H9 (cell line): ENCODE data around the gene UQCRC2. TPM values are rescaled to one million over a fixed set of nuclear protein-coding genes. Genes with fewer than 3 reads are reported as not detected.

Experiments
- DNase-seq: peaks from one replicate; pipeline ENCODE4 v3.0.0-alpha.2; 2017
- H2AFZ ChIP-seq: one replicate; pipeline ENCODE4 v1.6.1; 2013; ENCODE audit warnings: mild to moderate bottlenecking, low read length, control low read depth, moderate library complexity
- H2AK5ac ChIP-seq: 2 replicates; pipeline ENCODE4 v1.6.1; 2013; ENCODE audit warnings: low read length, control low read depth, mixed read lengths; ENCODE audit not compliant: insufficient read length
- H2BK120ac ChIP-seq: one replicate; pipeline ENCODE4 v1.6.1; 2013; ENCODE audit warnings: low read depth, mild to moderate bottlenecking, low read length, control low read depth, inconsistent platforms; ENCODE audit not compliant: poor library complexity, severe bottlenecking
- H2BK12ac ChIP-seq: 2 replicates; pipeline ENCODE4 v1.6.1; 2013; ENCODE audit warnings: low read length, control low read depth, mixed read lengths, low read depth; ENCODE audit not compliant: insufficient read length
- H2BK15ac ChIP-seq: 2 replicates; pipeline ENCODE4 v1.6.1; 2013; ENCODE audit warnings: low read depth, low read length, control low read depth
- H2BK20ac ChIP-seq: one replicate; pipeline ENCODE4 v1.6.1; 2013; ENCODE audit warnings: low read depth, mild to moderate bottlenecking, low read length, control low read depth, inconsistent platforms; ENCODE audit not compliant: poor library complexity, severe bottlenecking
- H2BK5ac ChIP-seq: 2 replicates; pipeline ENCODE4 v1.6.1; 2013; ENCODE audit warnings: low read length, control low read depth, mixed read lengths; ENCODE audit not compliant: insufficient read length
- H3K14ac ChIP-seq: 2 replicates; pipeline ENCODE4 v1.6.1; 2013; ENCODE audit warnings: low read length, control low read depth; ENCODE audit not compliant: insufficient read depth
- H3K18ac ChIP-seq: 2 replicates; pipeline ENCODE4 v1.6.1; 2013; ENCODE audit warnings: low read depth, mild to moderate bottlenecking, mixed read lengths, low read length, control low read depth; ENCODE audit not compliant: insufficient read length
- H3K23ac ChIP-seq: 2 replicates; pipeline ENCODE4 v1.6.1; 2013; ENCODE audit warnings: low read length, control low read depth, mixed read lengths, low read depth; ENCODE audit not compliant: insufficient read length
- H3K23me2 ChIP-seq: 2 replicates; pipeline ENCODE4 v1.6.1; 2013; ENCODE audit warnings: low read depth, mild to moderate bottlenecking, mixed read lengths, low read length, control low read depth; ENCODE audit not compliant: insufficient read length, poor library complexity, severe bottlenecking
- H3K27ac ChIP-seq: 2 replicates; pipeline ENCODE4 v1.5.1; 2013; ENCODE audit warnings: low read length, control low read depth, mixed read lengths, low read depth; ENCODE audit not compliant: insufficient read length
- H3K27me3 ChIP-seq: 2 replicates; pipeline ENCODE4 v1.6.1; 2013; ENCODE audit warnings: low read length, control low read depth, inconsistent platforms; ENCODE audit not compliant: insufficient read depth
- H3K4ac ChIP-seq: 2 replicates; pipeline ENCODE4 v1.6.1; 2013; ENCODE audit warnings: low read depth, mild to moderate bottlenecking, control low read depth, inconsistent platforms, low read length, moderate library complexity
- H3K4me1 ChIP-seq: 2 replicates; pipeline ENCODE4 v1.6.1; 2013; ENCODE audit warnings: low read length, control low read depth, inconsistent platforms; ENCODE audit not compliant: insufficient read depth
- H3K4me2 ChIP-seq: 2 replicates; pipeline ENCODE4 v1.6.1; 2013; ENCODE audit warnings: low read length, control low read depth, mixed read lengths; ENCODE audit not compliant: insufficient read length, insufficient read depth
- H3K56ac ChIP-seq: 2 replicates; pipeline ENCODE4 v1.6.1; 2013; ENCODE audit warnings: low read depth, mild to moderate bottlenecking, mixed read lengths, low read length, control low read depth; ENCODE audit not compliant: insufficient read length
- H3K79me1 ChIP-seq: 2 replicates; pipeline ENCODE4 v1.6.1; 2013; ENCODE audit warnings: low read depth, mild to moderate bottlenecking, moderate library complexity, low read length, control low read depth, inconsistent platforms; ENCODE audit not compliant: insufficient read depth, poor library complexity, severe bottlenecking
- H3K79me2 ChIP-seq: 2 replicates; pipeline ENCODE4 v1.6.1; 2013; ENCODE audit warnings: low read length, control low read depth, inconsistent platforms; ENCODE audit not compliant: insufficient read depth
- H3K9ac ChIP-seq: 2 replicates; pipeline ENCODE4 v1.6.1; 2013; ENCODE audit warnings: low read length, control low read depth, mixed read lengths; ENCODE audit not compliant: insufficient read length; ENCODE audit errors: extremely low read depth
- H3K9me3 ChIP-seq: one replicate; pipeline ENCODE4 v1.6.1; 2013; ENCODE audit warnings: low read depth, low read length, inconsistent platforms; ENCODE audit not compliant: control insufficient read depth
- H3T11ph ChIP-seq: one replicate; pipeline ENCODE4 v1.6.1; 2013; ENCODE audit warnings: mild to moderate bottlenecking, low read length, control low read depth, inconsistent platforms
- H4K20me1 ChIP-seq: one replicate; pipeline ENCODE4 v1.6.1; 2013; ENCODE audit not compliant: control insufficient read depth, insufficient read length, insufficient read depth
- H4K5ac ChIP-seq: 2 replicates; pipeline ENCODE4 v1.6.1; 2013; ENCODE audit warnings: low read depth, mild to moderate bottlenecking, mixed read lengths, low read length, control low read depth; ENCODE audit not compliant: insufficient read length
- H4K8ac ChIP-seq: replicated peaks from 2 replicates; pipeline ENCODE4 v1.6.1; 2013; ENCODE audit warnings: low read length, control low read depth, mixed read lengths, low read depth; ENCODE audit not compliant: insufficient read length
- H4K91ac ChIP-seq: 2 replicates; pipeline ENCODE4 v1.6.1; 2013; ENCODE audit warnings: low read depth, mild to moderate bottlenecking, moderate library complexity, mixed read lengths, low read length, control low read depth; ENCODE audit not compliant: insufficient read length
- H3K27ac Mint-ChIP-seq, 3 experiments: 2 replicates in 2 of 3; 3 replicates in 1 of 3; pipeline ENCODE4 v1.8.0; 2020 to 2021; ENCODE audit warnings: mixed read lengths in 3 of 3, mild to moderate bottlenecking in 1 of 3, moderate library complexity in 1 of 3
- H3K27me3 Mint-ChIP-seq: 2 replicates; pipeline ENCODE4 v1.8.0; 2021; ENCODE audit warnings: low read depth, mild to moderate bottlenecking, moderate library complexity, mixed read lengths
- H3K36me3 Mint-ChIP-seq, 3 experiments: 2 replicates in 2 of 3; 3 replicates in 1 of 3; pipeline ENCODE4 v1.8.0; 2020 to 2021; ENCODE audit warnings: low read depth in 3 of 3, mixed read lengths in 3 of 3; ENCODE audit not compliant: insufficient read depth in 1 of 3
- H3K4me1 Mint-ChIP-seq, 2 experiments: 2 replicates each; pipeline ENCODE4 v1.8.0; 2020; ENCODE audit warnings: mixed read lengths in 2 of 2
- H3K4me3 Mint-ChIP-seq, 2 experiments: 2 replicates in 1 of 2; 3 replicates in 1 of 2; pipeline ENCODE4 v1.8.0; 2020 to 2021; ENCODE audit warnings: mild to moderate bottlenecking in 2 of 2, mixed read lengths in 2 of 2, moderate library complexity in 1 of 2
- H3K9me3 Mint-ChIP-seq, 2 experiments: 2 replicates in 1 of 2; 3 replicates in 1 of 2; pipeline ENCODE4 v1.8.0; 2020; ENCODE audit warnings: mild to moderate bottlenecking in 2 of 2, mixed read lengths in 2 of 2, moderate library complexity in 1 of 2
- WGBS: extraction: QIAGEN DNeasy Blood & Tissue Kit; methylation state at CpG from one replicate; pipeline ENCODE4 v1.1.7; 2013; ENCODE audit warnings: missing lambda C conversion rate, low lambda C conversion rate, mixed read lengths; ENCODE audit not compliant: insufficient read length; ENCODE audit errors: extremely low coverage; 5-methylcytosine and 5-hydroxymethylcytosine counted together
- total RNA-seq: library from RNA; stranded (reverse); gene quantifications from 2 replicates; pipeline ENCODE4 v1.2.1, GENCODE V29; 2021
- TF ChIP-seq, protein P1 (sequence below): fragments of 200-600 bp; sonication (generic); conservative IDR thresholded peaks from 3 replicates; pipeline ENCODE4 v1.8.0; 2021; ENCODE audit warnings: antibody characterized with exemption, mild to moderate bottlenecking

The UQCRC2 gene
- total RNA-seq, 1 experiment from 2014 or later: 228 TPM

DNA sequence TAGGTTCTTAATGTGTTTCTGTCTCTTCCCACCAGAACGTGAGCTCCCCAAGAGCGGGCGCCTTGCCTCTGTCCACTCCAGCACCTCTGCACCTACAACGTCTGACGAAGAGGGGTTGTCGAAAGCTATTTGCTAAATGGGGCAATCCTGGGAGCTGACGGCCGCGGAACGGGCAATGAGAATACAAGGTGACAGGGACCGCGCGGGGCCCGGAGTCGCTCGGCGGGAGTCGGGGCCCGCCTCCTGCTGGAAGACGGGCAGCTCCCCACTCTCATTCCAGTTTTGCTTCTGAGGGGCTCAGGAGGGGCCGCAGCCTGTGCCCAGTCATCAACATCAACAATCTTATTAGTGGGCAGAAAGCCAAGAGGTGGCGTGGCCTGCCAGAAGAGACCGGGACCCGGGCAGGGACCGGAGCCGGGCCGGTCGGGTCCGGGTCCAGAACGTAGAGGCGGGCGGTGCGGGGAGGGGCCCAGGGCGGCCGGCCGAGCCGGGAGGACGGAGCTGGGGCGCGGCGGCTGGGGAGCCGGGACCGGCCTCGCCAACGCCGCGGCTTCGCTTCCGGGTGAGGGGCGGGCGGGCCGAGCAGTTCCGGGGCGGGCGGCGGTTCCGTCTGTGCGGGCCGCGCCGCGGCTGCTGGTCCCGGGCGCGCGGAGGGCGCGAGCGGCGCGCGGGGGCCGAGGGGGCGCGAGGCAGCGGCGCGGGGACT, 54.5 kb downstream of the UQCRC2 start, which contains the start of gene MOSMO:
Gene MOSMO (plus strand): TSS at position 603 of the 706 bp plus-strand sequence. CDS start 191 bp downstream, outside the sequence.
- Mint-ChIP-seq H3K4me3 (peak within 1 kb of the TSS; percentile 91 to 93), H3K36me3 (no peaks in the 10 kb centered on the region), H3K9me3 (no peaks in the 10 kb centered on the region; a peak in 1 of 5 replicates), H3K4me1 (peaks cover 15% of the 10 kb centered on the region in 2 experiments), H3K27me3 (peaks cover 19% of the 10 kb centered on the region), H3K27ac (peak within 1 kb of the TSS in 2 of 3 experiments; percentile 48 to 68; a peak in 3 of 7 replicates)
- H2BK20ac ChIP-seq: no peak within 1 kb of the TSS
- no peak within 1 kb of the TSS for H4K8ac ChIP-seq
- H2BK15ac ChIP-seq: no peak within 1 kb of the TSS
- no peaks in the 10 kb centered on the region for H4K20me1 ChIP-seq
- H4K5ac ChIP-seq: no peak within 1 kb of the TSS
- no peak within 1 kb of the TSS for H4K91ac ChIP-seq
- H2BK120ac ChIP-seq: no peak within 1 kb of the TSS
- H2AFZ ChIP-seq: no peak within 1 kb of the TSS
- H2BK5ac ChIP-seq: no peak within 1 kb of the TSS
- peaks cover 2% of the 10 kb centered on the region; the same call in 1 of the 2 replicates for H3K79me2 ChIP-seq
- DNase-seq: peak; percentile 69
- no peaks in the 10 kb centered on the region; the same call in 1 of the 2 replicates for H3K27me3 ChIP-seq
- no peaks in the 10 kb centered on the region for H3K79me1 ChIP-seq
- H3K27ac ChIP-seq: no peak within 1 kb of the TSS
- TF ChIP-seq, protein P1, sequence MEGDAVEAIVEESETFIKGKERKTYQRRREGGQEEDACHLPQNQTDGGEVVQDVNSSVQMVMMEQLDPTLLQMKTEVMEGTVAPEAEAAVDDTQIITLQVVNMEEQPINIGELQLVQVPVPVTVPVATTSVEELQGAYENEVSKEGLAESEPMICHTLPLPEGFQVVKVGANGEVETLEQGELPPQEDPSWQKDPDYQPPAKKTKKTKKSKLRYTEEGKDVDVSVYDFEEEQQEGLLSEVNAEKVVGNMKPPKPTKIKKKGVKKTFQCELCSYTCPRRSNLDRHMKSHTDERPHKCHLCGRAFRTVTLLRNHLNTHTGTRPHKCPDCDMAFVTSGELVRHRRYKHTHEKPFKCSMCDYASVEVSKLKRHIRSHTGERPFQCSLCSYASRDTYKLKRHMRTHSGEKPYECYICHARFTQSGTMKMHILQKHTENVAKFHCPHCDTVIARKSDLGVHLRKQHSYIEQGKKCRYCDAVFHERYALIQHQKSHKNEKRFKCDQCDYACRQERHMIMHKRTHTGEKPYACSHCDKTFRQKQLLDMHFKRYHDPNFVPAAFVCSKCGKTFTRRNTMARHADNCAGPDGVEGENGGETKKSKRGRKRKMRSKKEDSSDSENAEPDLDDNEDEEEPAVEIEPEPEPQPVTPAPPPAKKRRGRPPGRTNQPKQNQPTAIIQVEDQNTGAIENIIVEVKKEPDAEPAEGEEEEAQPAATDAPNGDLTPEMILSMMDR: no peak
- H2BK12ac ChIP-seq: no peak within 1 kb of the TSS
- H3K23ac ChIP-seq: no peak within 1 kb of the TSS
- H3T11ph ChIP-seq: no peak within 1 kb of the TSS
- H3K4me1 ChIP-seq: peaks cover 3% of the 10 kb centered on the region; the same call in 1 of the 2 replicates
- H3K9me3 ChIP-seq: no peaks in the 10 kb centered on the region
- peak within 1 kb of the TSS; percentile 68 for H3K9ac ChIP-seq
- no peak within 1 kb of the TSS for H3K18ac ChIP-seq
- peaks cover 17% of the 10 kb centered on the region for H3K23me2 ChIP-seq
- H3K14ac ChIP-seq: peak within 1 kb of the TSS; percentile 61; the same call in 1 of the 2 replicates
- WGBS: no CpG with 5 or more reads among the region's 78 CpGs
- H2AK5ac ChIP-seq: no peak within 1 kb of the TSS
- no peak within 1 kb of the TSS for H3K56ac ChIP-seq
- no peak within 1 kb of the TSS for H3K4ac ChIP-seq
- peak within 1 kb of the TSS; percentile 92 for H3K4me2 ChIP-seq
